ENCODE measurements around the gene SHB.

GRCh38 chr9:37986001-37986400, 83.0 kb downstream of the SHB start:
- TF ChIP-seq EZH2phosphoT487 (IDR thresholded peaks at IDR 0.05; ENCODE audit: borderline replicate concordance) (no peak), CTCF (IDR thresholded peaks at IDR 0.05 in 2 of 3, conservative IDR thresholded peaks at IDR 0.05 in 1 of 3; ENCODE audit: borderline replicate concordance in 1 of 3, insufficient read depth in 1 of 3, low read depth in 2 of 3, low read length in 2 of 3) (no peak), ZFX (IDR thresholded peaks at IDR 0.05) (no peak), ATF3 (IDR thresholded peaks at IDR 0.05) (no peak), POLR2A (IDR thresholded peaks at IDR 0.05; ENCODE audit: borderline replicate concordance, extremely low read depth, insufficient read depth, insufficient read length) (no peak), SRF (IDR thresholded peaks at IDR 0.05; ENCODE audit: low read depth) (no peak), JUND (IDR thresholded peaks at IDR 0.05) (no peak), ZNF274 (IDR thresholded peaks at IDR 0.05; ENCODE audit: low read depth, low read length) (no peak)
